Stimulated activated CD4-positive, alpha-beta T cell treated with anti-CD3 and anti-CD28 coated beads, Interleukin-12 subunit alpha, Interleukin-12 subunit beta, amount 100 ng/mL, for 4 hours (primary cell): ENCODE measurements around the gene DBNL.

Experiments
- DNase-seq: peaks from one replicate; pipeline ENCODE4 v3.0.0-alpha.2; 2020

The DBNL gene

DNA sequence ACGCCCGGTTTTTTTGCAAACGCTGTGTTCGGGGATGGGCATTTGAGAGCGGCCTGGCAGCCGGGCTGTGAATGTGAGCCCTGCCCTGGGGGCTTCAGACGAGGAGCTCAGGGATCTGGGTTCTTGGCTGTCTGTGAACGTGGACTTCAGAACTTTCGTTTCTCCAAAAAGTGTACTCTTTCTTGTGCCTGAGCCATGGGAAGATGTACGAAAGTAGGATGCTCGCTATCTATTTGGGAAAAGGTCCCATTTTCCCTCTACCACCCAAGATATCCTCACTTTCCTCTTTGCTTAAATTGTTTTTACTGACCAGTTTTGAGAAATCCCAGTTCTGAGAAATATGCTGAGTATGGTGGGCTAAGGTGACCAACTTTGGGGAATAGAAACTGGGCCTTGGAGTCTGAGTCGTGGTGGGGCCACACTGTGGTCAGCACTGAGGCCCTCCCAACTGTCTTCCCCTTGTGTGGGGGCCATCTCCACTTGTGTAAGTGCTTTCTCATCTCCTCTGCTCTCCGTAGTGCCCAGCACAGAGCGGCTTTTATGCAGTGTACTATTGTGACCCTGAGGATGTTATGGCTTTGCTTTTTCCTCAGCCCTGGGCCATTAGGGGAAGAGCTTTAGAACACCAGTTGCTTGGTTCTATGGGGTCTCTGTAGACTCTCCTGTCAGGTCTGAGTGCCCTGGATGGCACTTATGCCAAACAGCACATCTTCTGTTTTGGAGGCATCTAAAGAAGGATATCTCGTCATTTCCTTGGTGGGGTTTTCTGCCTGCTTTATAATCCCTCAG lies 918 bp downstream of the DBNL start:
- no peak for DNase-seq

DNA sequence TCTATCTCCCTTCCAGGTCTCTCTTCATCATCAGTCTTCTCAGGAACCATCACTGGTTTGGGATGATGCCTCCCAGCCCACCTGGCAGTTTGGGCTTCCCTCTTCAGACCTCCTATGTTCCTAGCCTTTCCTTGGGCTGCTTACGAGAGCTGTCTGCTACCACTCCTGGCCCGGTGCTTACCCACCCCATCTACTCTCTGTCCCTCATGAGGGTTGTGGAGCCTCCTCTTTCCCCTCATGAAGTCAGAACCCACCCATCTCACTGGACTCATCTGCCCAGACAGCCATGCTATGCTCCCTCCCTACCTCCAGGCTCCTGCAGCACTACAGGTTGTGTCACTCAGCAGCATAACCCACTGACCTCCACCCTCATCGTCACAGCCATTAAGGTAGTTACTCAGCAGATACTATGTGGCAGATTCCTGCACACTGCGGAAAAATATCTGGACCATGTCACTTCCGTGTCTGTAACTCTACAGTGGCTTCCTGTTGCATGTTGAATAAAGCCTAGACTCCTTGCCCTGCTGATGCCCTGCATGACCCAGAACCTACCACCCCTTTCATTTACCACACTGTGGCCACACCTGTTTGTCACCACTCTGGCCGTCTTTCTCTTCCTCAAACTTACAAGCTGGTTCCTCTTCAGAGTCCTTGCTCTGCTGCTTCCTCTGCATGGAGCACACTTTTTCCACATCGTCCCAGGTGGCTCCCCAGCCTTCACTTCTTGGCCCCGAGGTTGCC lies 2.0 kb downstream of the DBNL start:
- DNase-seq: no peak

DNA sequence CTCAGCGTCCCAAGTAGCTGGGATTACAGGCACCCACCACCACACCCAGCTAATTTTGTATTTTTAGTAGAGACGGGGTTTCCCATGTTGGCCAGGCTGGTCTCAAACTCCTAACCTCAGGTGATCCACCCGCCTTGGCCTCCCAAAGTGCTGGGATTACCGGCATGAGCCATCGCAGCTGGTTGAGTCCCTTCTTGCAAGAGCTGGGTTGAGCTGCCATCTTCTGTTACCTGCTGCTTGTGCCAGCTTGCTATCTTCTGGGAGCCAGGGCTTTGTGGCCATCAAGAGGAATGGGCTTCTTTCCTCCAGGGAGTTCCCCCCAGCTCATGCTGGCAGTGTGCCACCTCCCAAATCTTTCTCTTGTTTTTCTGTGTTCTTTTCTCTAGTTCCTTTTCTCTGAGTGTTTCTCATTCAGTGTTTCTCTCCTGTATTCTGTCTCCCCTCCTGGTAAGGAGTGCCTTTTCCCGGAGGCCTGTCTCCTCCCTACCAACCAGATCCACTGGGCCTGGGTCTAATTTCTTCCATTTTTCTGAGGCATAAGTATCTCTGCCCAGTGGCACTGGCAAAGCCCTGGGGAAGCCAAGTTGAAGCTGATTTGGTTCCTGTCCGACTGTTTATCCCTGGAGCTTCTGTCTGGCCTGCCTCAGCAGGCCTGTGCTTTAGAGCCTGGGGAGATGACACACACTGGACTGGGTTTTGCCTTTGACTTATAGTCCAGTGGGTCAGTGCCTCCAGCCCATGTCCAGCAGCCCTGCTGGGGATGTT lies 3.7 kb downstream of the DBNL start:
- no peak for DNase-seq

DNA sequence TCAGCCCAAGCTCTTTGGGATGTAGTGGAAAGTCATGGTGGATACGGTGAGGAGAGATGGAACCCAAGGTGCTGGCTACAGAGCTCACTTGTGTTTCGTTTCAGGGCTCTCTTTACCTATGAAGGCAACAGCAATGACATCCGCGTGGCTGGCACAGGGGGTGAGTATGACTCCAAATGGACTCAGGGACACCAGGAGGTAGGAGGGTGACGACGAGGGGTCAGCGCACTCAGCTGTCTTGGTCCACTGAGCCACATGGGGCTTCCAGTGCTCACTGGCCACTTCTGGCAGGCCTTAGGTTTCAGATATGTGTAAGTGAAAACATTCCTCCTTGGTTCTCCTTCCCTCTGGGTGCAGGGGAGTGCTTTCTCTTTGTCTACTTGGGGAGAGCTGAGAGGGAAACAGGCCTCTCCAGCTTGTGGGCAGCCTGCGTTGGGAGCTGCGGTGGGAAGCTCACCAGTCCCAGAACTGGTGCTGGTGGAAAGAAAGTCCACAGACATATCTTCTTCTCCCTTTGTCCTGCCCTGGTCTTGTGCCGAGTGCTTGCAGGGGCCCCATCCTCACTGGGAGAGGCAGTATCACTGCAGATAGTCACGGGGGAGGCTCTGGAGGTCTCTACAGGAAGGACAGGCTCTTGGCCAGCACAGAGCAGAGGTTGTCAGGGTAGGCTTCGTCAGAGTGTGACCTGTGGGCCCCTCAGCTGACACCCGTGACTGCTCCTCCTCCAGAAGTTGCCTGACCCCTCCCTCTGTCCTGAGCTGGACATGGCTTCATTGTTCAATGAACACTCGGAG lies 5.8 kb downstream of the DBNL start:
- DNase-seq: no peak

DNA sequence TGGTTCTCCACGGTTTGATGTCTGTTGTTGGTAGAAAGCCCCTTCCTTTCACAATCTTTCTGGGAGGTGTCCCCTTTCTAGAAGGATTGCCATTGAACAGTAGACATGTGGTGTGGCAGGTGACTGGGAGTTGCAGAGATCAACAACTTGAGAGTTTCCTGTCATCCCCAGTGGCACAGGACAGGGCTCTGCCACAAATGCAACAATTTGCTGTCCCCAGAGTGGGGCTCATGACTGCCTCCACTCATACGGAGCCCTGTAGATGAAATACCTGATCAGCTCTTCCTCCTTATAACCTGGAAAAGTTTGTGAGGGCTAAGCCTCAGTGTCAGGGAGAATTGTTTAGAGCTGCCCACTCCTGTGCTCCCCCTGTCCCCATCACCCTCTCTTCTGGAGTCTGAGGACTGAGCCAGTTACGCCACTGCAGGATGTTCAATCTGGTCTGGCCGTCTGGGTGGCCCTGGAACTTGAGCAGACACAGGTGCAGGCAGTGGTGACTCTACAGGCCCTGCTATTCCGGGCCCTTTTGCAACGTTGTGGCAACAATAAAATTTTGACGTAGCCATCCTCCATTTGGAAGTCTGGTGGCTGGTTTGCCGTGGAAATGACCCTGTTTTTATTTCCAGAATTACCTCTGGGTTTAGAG lies 6.5 kb downstream of the DBNL start:
- no peak for DNase-seq

DNA sequence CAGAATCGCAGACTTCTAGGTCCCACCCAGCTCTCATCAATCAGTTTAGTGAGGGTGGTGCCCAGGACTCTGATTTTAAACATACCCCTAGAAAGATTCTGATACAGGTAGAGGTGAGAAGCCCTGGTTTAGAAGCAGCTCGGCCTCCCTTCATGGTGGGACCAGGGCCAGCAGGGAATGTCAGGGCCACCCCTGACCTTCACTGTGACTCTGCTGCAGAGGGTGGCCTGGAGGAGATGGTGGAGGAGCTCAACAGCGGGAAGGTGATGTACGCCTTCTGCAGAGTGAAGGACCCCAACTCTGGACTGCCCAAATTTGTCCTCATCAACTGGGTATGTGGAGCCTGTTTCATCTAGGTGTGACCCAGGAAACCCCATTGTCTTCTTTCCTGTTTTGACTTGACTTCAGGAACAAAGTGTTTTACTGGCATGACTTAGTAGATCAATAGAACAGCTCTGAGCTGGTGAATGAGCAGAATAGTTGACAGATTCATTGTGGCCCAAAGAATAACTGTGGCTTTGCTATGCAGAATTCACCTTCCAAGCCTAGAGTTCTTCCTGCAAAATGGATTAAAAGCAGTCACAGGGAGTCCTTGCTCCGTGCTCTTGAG lies 7.2 kb downstream of the DBNL start:
- no peak for DNase-seq

DNA sequence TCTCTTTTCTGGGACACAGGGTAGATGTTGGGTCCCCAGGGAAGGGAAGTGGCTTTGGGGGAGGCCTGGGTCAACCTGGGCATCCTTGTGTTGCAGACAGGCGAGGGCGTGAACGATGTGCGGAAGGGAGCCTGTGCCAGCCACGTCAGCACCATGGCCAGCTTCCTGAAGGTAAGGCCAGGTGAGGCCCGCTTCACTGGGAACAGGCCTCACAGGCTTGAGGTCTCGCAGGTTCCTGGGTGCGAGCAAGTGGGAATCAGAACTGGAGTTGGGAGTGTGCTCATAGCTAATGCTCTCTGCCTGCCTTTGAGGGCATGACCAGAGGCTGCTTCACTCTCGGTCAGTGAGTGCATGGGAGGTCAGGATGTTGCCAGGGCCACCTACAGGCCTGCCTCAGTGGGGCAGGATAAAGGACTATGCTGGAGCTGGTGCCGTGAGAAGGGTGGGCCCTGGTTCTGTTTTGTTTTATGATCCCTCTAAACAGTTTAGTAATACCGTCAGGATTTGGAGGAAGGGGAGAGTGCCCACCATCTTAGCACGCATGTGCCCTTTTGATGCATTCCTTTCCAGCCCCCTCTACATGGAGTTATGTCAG lies 8.4 kb downstream of the DBNL start:
- DNase-seq: no peak

DNA sequence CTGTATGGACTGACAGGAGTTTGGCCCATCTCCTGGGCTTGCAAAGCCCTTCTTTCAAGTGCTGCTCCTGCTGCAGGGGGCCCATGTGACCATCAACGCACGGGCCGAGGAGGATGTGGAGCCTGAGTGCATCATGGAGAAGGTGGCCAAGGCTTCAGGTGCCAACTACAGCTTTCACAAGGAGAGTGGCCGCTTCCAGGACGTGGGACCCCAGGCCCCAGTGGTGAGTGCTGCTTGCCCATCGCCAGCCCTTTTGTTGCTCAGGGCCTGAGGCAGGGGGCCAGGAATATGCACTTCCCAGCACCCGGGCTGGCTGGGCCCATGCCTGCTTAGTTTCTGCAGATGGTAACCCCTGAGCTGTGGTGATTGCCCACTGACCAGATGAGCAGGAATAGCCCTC lies 12.2 kb downstream of the DBNL start:
- no peak for DNase-seq

DNA sequence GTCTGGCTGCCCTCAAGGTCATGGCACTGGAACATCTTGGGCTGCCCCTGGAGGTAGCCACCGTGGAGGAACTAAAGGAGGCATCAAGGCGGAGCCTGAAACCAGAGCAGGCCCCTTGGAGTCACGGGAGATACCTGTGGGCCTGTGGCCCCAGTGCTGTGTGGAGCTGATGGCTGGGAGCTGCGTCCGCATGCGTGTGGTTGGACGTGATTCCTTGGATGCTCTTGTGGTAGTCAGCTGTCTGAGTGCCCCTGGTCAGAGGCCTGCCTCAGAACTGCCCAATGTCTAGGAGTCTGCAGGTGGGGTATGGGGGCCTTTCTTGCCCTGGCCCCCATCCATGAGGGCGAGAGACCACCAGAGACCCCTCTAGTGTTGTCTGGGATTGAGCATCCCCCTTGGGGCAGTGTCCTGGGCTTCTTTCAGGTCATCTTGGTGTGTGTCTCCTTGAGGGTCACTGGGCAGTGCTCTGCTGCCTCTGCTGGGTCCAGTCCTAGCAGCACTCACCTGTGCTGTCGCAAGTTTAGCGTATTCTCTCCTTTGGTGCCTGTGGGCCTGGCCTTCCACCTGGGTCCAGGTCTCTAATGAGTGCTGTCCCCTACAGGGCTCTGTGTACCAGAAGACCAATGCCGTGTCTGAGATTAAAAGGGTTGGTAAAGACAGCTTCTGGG lies 12.8 kb downstream of the DBNL start:
- no peak for DNase-seq

DNA sequence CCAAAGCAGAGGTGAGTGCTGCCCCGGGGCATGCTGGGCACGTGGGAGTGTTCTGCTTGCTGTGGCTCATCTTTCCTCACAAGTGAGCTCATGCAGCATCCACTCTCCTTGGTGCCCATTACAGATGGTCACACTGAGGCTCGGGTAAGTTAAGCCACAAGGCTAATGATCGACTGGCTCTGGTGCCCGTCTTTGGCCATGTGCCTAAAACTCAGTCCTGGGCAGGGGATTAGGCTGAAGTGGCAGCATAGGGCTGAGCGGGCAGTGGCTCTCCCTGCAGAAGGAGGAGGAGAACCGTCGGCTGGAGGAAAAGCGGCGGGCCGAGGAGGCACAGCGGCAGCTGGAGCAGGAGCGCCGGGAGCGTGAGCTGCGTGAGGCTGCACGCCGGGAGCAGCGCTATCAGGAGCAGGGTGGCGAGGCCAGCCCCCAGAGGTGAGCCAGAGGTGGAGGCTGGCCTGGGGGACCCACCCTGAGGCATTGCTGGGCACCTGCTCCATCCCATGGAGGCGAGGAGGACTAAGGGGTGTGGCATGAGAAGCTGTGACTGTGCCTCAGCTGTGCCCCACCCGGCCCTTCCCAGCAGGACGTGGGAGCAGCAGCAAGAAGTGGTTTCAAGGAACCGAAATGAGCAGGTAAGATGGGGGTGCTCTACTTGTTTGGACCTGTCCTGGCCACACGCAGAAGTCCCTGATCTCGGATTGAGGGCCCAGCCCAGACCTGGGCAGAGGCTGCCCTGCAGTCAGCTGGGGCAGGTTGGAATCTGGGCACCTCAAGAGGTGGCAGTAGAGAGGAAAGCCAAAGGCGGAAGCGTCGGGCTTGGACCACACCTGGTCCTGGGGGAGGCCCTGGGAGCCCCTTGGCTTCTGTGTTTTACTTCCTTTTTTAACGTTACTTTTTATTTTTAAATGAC lies 13.6 kb downstream of the DBNL start:
- DNase-seq: no peak

DNA sequence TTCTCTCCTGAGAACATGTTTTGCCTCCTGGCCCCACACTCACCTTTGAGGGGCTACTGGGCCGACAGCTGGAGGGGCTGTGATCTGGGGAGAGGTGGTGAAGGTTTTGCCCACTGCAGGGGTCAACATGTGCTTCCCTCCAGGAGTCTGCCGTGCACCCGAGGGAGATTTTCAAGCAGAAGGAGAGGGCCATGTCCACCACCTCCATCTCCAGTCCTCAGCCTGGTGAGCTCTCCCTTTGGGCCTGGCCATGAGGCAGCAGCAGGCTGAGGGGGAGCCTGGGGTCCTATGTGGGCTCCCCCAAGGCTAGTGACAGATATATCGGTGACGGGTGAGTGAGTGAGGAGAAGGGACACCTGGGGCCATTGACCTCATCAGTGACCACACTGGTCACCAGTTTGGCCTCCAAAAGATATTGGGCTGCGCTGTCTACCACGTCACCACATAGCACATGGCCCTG lies 14.3 kb downstream of the DBNL start:
- no peak for DNase-seq

DNA sequence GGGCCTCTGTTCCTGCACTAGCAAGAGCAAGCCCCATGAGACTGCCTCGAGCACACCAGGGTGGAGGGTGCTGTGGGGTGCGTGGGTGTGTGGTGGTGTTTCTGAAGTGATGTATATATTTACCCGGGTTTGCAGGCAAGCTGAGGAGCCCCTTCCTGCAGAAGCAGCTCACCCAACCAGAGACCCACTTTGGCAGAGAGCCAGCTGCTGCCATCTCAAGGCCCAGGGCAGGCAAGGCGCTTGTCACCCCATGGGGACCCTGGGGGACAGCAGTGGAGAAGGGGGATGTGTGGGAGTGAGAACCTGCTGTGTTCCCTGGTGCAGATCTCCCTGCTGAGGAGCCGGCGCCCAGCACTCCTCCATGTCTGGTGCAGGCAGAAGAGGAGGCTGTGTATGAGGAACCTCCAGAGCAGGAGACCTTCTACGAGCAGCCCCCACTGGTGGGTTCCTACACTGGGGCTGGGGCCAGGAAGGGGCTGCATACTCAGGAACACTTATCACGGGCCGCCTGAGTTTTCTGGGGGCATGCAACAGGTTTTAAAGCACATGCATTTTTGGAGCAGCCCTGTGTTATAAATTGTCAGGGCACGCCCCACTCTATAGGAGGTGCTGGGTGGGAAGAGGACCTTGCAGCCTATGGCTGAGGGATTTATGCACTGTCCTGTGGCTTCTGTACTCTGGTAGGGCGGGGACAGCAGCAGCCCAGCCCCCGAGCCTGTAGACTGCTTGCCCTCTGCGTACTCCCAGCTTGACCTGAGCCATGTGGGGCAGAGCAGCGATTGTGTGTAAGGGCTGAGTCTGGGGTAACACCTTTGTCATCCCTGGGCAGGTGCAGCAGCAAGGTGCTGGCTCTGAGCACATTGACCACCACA lies 15.0 kb downstream of the DBNL start:
- DNase-seq: no peak

DNA sequence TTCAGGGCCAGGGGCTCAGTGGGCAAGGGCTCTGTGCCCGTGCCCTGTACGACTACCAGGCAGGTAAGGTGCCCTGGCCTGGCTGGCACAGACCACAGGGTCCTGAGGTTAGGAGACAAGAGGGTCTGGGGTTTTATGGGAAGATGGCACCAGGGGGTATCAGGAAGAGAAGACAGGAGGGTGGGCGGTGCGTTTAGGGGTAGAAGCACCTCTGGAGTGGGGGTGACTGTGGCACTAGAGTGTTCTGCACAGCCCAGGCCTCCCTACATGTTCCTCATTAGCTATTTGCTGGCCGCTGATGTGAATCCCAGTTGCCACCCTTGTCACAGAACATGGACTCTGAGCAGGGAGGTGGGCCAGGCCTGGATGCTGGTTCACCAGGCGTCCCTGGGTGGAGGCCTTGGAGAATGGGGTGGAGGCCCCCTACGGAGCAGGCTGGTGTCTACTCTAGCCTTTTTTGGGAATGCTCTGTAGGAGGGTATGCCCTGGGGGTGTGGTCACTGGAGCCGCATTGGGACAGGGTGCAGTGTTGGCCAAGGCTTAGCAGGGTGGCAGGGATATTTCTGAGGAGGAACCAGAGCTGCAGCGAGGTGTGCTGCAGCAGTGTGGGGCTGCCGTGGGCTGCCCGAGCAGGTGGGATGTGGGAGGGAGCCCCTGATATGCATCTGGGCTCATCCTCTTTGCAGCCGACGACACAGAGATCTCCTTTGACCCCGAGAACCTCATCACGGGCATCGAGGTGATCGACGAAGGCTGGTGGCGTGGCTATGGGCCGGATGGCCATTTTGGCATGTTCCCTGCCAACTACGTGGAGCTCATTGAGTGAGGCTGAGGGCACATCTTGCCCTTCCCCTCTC lies 15.8 kb downstream of the DBNL start:
- DNase-seq: no peak

DNA sequence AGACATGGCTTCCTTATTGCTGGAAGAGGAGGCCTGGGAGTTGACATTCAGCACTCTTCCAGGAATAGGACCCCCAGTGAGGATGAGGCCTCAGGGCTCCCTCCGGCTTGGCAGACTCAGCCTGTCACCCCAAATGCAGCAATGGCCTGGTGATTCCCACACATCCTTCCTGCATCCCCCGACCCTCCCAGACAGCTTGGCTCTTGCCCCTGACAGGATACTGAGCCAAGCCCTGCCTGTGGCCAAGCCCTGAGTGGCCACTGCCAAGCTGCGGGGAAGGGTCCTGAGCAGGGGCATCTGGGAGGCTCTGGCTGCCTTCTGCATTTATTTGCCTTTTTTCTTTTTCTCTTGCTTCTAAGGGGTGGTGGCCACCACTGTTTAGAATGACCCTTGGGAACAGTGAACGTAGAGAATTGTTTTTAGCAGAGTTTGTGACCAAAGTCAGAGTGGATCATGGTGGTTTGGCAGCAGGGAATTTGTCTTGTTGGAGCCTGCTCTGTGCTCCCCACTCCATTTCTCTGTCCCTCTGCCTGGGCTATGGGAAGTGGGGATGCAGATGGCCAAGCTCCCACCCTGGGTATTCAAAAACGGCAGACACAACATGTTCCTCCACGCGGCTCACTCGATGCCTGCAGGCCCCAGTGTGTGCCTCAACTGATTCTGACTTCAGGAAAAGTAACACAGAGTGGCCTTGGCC lies 16.6 kb downstream of the DBNL start:
- DNase-seq: no peak

DNA sequence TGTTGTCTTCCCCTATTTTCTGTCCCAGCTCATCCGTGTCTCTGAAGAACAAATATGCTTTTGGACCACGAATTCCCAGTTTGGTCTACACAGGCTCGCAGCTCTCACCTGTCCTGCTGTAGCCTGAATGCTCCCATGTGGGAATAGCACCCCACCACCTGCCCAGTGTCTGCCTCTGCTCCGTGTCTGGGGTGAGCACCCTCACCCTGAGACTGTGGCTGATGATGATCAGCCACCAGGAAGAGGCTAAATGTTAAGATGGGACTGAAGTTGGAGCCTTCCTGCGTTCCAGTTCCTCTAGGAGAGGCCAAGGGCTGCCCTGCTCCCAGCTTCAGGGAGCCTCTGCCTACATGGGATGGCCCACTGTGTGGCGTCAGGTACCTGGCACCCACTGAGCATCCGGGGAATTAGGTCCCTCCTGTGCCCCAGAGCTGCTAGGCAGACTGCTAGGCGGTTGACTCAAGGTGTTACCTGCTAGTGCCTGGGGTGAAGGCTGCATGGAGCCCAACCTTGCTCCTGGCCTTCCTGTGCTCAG lies 17.2 kb downstream of the DBNL start:
- DNase-seq: no peak

DNA sequence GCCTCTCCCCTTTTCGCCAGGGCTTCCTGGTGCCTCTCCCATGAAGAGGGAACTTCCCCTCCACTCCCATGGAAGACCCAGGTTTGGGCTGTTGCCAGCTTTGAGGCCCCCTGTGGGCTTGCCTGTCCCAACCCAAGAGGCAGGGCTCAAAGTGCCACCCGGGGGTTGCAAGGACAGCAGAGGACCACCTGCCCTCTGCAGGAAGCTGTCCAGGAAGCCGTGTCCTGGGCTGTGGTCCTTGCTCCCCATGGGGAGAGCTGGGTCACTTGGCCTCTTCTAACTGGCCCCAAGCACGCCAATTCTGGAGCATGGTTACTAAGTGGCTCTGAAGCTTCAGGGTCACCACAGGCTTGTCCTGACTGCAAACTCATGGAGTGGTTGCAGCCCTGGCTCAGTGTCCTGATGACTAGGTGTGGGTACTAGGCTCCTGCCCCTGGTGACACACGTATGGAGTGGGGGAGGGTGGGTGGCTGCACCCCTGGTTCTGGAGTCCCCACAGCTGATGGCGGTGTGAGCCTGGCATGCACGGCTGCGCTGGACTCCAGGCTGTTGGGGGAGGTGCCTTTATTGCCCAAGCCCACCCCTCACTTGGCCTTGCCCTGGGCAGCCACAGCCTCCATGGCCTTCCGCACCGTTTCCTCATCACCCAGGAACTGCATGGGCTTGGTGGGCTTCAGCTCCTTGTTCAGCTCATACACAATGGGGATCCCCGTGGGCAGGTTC lies 17.8 kb downstream of the DBNL start:
- DNase-seq: no peak
